EH (cell line): ENCODE results near the gene CYB5B.

Experiments used
- DNase-seq: peaks from one replicate; pipeline ENCODE4 v3.0.0-alpha.2; 2015; ENCODE audit warnings: low read depth

CYB5B gene

GRCh38 chr16:69444873-69445517 lies 20.6 kb downstream of the CYB5B start:
- DNase-seq = peak; percentile 52

GRCh38 chr16:69448470-69449193 lies 24.2 kb downstream of the CYB5B start:
- DNase-seq = peak; percentile 78

GRCh38 chr16:69451166-69451565 lies 26.7 kb downstream of the CYB5B start:
- no peak for DNase-seq

GRCh38 chr16:69453936-69454335 lies 29.5 kb downstream of the CYB5B start:
- DNase-seq = no peak

GRCh38 chr16:69463876-69464275 lies 39.5 kb downstream of the CYB5B start:
- DNase-seq = peak; percentile 40

GRCh38 chr16:69465083-69465721 lies 40.8 kb downstream of the CYB5B start:
- peak; percentile 89 for DNase-seq

- no peak for DNase-seq
Observed at GRCh38 chr16:69465881-69466280, 41.5 kb downstream of the CYB5B start.

- DNase-seq = peak; percentile 38
Observed at GRCh38 chr16:69466547-69466946, 42.1 kb downstream of the CYB5B start.

- DNase-seq = no peak
Observed at GRCh38 chr16:69467080-69467479, 42.7 kb downstream of the CYB5B start.

- DNase-seq = no peak
Observed at GRCh38 chr16:69467531-69468204, 43.2 kb downstream of the CYB5B start.

- DNase-seq = peak; percentile 21
Observed at GRCh38 chr16:69469807-69470561, 45.6 kb downstream of the CYB5B start.

- DNase-seq = no peak
Observed at GRCh38 chr16:69471121-69471520, 46.7 kb downstream of the CYB5B start.

GRCh38 chr16:69474408-69474807 lies 50.0 kb downstream of the CYB5B start:
- peak; percentile 31 for DNase-seq

- peak; percentile 99 for DNase-seq
Observed at GRCh38 chr16:69476920-69477443, 52.6 kb downstream of the CYB5B start.

- peak; percentile 54 for DNase-seq
Observed at GRCh38 chr16:69477546-69477945, 53.1 kb downstream of the CYB5B start.

- no peak for DNase-seq
Observed at GRCh38 chr16:69478685-69479084, 54.3 kb downstream of the CYB5B start.

GRCh38 chr16:69479775-69480174 lies 55.4 kb downstream of the CYB5B start:
- no peak for DNase-seq

GRCh38 chr16:69481901-69482341 lies 57.5 kb downstream of the CYB5B start:
- peak; percentile 44 for DNase-seq

GRCh38 chr16:69482410-69482991 lies 58.1 kb downstream of the CYB5B start:
- peak; percentile 67 for DNase-seq

GRCh38 chr16:69483611-69484010 lies 59.2 kb downstream of the CYB5B start:
- no peak for DNase-seq

GRCh38 chr16:69485361-69485760 lies 60.9 kb downstream of the CYB5B start:
- peak; percentile 58 for DNase-seq
